ENCODE results near the gene PML.

- TF ChIP-seq POLR2A (IDR thresholded peaks at IDR 0.05; ENCODE audit: low read depth, low read length) (no peak), POLR2AphosphoS5 (IDR thresholded peaks at IDR 0.05; ENCODE audit: low read depth, low read length) (no peak), PAX5 (IDR thresholded peaks at IDR 0.05; ENCODE audit: insufficient read depth, low read length, severe bottlenecking) (no peak)
Observed at GRCh38 chr15:74036271-74037170, 42.0 kb downstream of the PML start.

All from GM12891 (cell line).